Stimulated activated CD8-positive, alpha-beta memory T cell treated with anti-CD3 and anti-CD28 coated beads, Interleukin-7, amount 100 ng/mL, for 24 hours (primary cell): ENCODE results near the gene ACAD10.

Experiments used
- DNase-seq: peaks from one replicate; pipeline ENCODE4 v3.0.0-alpha.2; 2020; ENCODE audit warnings: low read depth

Gene ACAD10

DNA sequence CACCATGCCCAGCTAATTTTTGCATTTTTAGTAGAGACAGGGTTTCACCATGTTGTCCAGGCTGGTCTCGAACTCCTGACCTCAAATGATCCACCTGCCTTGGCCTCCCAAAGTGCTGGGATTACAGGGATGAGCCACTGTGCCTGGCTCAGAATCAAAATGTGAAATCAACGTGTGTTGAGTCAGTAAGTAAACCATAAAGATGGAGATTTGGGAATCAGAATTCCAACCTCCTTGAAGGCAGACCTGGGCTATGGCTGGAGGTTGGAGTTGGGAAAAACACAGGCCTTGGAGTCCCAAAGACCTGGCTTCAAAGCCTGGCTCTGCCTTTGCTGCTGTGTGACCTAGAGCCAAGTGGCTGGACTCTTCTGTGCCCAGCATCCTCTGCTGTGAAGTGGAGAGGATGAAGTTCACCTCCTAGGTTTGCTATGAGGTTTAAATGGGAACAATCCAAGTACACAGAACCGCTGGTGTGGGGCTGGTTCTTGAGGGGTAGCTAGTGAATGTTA is 91.0 kb downstream of the ACAD10 start:
- DNase-seq: no peak

DNA sequence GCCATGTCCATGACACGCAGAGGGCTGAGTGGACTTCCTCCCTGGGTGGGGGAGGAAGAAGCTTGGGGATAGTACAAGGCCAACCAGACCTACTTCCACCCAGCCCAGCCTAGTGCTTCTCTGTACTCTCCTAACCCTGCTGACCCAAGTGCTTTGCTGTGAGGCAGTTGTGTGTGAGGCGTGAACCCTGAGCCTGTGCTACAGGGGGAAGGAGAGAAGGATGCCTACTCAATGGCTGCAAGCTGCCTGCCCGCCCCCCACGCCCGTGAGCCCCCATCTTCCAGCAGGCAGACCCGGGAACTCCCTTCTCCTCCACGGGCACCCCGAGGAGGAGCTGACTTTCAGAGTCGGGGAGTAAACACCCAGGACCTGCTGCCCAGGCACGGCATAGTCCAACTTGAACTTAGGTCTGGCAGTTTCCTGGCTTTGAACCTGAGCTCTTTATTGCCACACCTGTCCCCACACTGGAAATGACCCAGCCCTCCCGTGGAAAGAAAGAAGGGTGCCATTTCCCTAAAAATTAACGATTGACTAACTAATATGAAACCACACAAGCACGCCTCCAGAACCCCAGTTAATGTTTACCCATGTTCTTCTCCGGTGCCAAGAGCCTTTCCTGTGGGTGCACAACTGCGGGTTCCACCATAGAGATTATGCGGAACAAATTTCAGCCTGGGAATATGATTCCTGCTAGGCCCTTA is 91.6 kb downstream of the ACAD10 start:
- DNase-seq: no peak

DNA sequence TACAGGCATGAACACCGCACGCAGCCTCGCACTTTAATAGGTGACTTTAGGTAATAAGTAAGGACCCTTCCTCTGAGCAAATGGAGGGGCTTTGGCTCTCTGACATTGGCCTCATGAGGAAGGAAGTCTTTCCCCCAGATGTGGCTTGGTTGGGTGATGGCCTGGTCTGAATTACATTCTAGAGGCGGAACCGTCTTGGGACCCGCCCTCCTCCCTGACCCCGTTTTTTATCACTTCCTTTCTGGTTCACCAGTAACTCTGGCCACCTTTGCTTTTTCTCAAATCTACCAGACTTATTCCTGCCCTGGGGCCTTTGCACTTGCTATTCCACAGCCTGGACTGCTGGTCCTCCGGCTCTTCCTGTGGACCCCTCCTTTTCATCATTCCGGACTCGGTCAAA is 94.3 kb downstream of the ACAD10 start:
- DNase-seq: no peak

DNA sequence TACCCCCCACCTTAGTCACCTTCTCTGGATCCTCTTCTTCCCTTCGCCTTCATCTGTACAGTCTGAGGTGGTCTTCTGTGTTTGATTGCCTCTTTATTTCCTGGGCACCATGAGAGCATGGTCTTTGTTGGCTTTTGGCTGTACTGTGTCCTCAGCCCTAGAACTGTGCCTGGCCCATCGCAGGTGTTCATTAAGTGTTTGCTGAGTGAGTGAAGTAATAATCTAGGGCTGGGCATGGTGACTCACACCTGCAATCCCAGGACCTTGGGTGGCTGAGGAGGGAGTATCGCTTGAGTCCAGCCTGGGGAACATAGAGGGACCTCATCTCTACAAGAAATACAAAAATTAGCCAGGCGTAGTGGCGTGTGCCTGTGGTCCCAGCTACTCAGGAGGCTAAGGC is 94.8 kb downstream of the ACAD10 start:
- DNase-seq: no peak

DNA sequence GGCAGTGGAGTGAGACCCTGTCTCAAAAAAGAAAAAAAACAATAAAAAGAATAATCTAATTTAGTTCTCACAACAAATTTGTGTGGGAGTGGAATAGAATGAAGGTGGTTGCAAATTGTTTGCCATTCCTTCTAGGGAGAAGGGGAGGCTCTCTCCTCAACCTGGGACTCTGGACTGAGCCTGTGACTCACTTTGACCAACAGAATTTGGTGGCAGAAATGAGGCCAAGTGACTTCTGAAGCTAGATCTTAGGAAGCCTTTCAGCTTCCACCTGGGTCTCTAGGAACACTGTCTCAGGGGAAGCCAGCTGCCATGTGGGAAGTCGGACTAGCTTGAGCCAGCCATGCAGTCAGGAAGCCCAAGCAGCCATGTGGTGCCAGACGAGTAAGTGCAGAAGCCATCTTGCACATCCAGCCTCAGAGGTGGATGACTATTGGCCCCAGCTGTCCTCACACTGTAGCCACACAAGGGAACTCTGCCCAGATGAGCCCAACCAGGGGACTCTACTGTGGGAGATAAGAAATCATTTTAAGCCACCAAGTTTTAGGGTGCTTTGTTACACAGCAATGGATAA is 95.3 kb downstream of the ACAD10 start:
- no peak for DNase-seq

DNA sequence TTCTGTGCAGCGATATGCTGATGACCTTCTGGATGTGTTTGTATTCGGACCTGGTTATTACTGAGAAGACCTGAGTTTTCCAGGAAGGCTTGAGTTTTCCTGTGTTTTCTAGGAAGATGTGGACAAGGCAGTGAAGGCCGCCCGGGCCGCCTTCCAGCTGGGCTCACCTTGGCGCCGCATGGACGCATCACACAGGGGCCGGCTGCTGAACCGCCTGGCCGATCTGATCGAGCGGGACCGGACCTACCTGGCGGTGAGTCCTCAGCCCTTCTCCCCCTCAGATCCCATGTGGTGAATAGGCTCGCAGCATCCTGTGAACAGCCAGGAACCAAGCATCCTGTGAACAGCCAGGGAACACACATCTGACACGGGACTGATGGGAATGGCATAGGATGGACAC is 97.2 kb downstream of the ACAD10 start:
- no peak for DNase-seq

GRCh38 chr12:111784953-111785352 is 99.1 kb downstream of the ACAD10 start:
- DNase-seq: no peak

DNA sequence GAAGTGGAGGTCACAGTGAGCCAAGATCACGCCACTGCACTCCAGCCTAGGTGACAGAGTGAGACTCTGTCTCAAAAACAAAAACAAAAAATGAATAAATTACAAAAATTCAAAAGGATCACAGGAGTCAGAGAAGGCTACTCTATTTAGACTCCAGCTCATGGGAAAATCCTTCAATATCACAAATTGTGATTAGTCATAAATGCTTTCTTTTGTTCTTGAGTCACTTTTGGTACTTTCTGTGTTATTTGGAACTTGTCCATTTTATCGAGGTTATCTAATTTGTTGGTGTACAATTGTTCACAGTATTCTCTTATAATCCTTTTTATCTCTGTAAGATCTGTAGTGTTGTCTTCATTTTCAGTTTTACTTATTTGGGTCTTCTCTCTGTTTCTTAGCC is 99.8 kb downstream of the ACAD10 start:
- no peak for DNase-seq

- no peak for DNase-seq
Observed at GRCh38 chr12:111788178-111788654, 102.4 kb downstream of the ACAD10 start.

GRCh38 chr12:111789779-111790178 is 103.9 kb downstream of the ACAD10 start:
- no peak for DNase-seq

- no peak for DNase-seq
Observed at GRCh38 chr12:111791507-111791906, 105.7 kb downstream of the ACAD10 start.

GRCh38 chr12:111792155-111792855 is 106.5 kb downstream of the ACAD10 start:
- DNase-seq: no peak

GRCh38 chr12:111792856-111793235 is 107.0 kb downstream of the ACAD10 start:
- DNase-seq: no peak

DNA sequence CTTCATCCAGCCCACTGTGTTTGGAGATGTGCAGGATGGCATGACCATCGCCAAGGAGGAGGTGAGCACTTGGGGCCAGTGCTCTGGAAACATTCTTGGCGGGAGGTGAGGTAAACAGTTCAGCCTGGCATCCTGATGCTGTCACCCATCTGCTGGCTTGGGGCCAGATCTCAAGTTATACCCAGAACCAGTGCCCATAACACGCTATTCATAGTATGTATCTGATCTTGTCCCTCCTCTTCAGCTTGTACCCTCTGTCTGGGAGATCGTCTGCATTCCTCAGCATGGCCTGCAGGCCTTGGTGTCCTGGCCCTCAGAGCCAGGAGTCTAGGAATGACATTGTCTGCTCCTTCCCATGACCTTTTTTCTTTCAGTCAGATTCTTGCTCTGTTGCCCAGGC is 112.3 kb downstream of the ACAD10 start:
- DNase-seq: no peak

- DNase-seq: no peak
Observed at GRCh38 chr12:111799758-111800157, 113.9 kb downstream of the ACAD10 start.

DNA sequence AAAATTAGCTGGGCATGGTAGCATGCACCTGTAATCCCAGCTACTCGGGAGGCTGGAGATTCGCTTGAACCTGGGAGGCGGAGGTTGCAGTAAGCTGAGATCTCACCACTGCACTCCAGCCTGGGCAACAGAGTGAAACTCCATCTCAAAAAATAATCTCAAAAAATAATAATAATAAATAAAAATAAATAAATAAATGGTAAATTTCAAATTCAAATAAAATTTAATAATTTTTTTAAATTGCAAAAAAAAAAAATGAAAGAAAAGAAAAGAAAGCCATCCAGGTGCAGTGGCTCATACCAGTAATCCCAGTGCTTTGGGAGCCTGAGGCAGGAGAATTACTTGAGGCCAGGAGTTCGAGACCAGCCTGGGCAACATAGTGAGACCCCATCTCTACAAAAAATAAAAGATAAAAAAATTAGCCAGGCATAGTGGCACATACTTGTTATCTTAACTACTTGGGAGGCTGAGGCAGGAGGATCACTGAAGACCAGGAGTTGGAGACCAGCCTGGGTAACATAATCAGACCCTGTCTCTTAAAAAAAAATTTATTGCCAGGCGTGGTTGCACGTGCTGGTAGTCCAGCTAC is 117.3 kb downstream of the ACAD10 start:
- DNase-seq: no peak

DNA sequence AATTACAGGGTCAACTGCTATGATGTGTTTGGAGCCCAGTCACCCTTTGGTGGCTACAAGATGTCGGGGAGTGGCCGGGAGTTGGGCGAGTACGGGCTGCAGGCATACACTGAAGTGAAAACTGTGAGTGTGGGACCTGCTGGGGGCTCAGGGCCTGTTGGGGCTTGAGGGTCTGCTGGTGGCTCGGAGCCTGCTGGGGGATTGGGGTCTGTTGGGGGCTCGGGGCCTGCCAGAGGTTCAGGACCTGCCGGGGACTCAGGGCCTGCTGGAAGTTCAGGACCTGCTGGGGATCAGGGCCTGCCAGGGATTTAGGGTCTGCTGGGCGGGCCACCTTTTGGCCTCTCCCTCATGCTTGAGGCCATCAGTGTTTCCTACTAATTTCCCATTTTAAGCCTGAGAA is 118.0 kb downstream of the ACAD10 start:
- DNase-seq: no peak

DNA sequence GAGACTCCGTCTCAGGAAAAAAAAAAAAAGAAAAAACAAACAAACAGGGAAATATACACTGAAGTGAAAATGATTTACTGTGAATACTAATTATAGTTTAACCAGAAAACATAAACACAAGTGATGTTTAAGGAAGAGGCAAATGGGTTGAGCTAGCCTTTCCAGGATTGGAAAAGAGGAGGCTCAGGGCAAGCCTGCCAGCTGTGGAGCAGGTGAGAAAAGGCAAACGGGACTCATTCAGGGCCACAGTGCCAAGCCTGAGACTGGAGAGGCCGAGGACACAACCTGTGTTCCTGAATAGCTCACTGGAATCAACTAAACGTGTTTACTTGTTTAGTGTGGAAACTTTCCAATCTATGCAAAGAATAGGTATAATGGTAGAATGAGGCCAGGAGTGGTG is 120.5 kb downstream of the ACAD10 start:
- DNase-seq: no peak
